ENCODE data around the gene RANBP3. TPM values are rescaled to one million over a fixed set of nuclear protein-coding genes. Genes with fewer than 3 reads are reported as not detected.
"Not testable (repeated sequence)": the region's sequence is repeated elsewhere in the genome, so short reads cannot be mapped to it uniquely, and the experiment has no call there.

Gene RANBP3
- polyA plus RNA-seq (2013, experiment 1 of 2; ENCODE audit: insufficient read length), result 54.9 TPM
- 46.2 TPM for polyA plus RNA-seq (2013, experiment 2 of 2; ENCODE audit: insufficient read length)

- peak; percentile 99 for DNase-seq
These were observed at the start of gene RANBP3 for GRCh38 chr19:5977785-5978605. Gene RANBP3, minus strand, starts transcription at chr19:5978140. Its CDS starts 58 bp downstream, at chr19:5978082.

DNA sequence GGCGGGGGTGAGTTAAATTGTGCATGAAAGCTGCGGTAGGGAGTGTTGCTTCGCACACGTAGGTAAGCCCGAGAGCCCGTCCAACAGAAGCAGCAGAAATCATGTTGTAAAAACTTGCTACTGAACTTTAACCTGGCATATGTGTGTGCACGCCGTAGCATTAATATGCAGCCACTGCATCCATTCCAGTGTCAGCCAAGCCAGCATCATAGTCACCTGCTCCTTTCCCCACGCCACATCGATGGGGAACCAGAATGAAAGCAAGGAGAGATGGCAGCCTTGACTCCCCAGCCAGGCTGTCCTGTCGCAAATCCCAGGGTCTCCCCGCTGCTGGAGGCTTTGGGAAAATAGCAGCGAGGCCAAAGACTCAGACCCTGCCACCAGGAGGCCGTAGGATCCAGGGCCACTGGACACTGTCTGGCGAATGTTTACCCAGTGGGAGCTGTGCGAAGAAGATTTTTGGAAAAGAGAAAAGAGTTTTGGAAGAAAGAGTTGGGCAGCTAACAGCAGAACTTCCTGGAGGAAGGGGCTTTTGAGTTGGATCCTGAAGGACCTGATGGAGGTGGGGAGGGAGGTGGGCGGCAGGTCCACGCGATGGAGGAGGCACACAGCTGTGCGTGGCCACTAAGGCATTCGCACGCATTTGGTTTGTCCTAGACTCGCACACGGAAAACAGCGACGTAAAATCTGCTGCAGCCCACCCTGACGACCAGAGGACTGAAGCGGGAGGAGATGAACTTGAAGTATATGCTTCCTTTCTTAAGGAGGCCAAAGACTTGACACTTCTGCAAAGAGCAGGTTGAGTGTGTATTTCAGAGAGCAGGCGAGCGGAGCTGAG is 48.7 kb upstream of the RANBP3 start:
- DNase-seq, result no peak

DNA sequence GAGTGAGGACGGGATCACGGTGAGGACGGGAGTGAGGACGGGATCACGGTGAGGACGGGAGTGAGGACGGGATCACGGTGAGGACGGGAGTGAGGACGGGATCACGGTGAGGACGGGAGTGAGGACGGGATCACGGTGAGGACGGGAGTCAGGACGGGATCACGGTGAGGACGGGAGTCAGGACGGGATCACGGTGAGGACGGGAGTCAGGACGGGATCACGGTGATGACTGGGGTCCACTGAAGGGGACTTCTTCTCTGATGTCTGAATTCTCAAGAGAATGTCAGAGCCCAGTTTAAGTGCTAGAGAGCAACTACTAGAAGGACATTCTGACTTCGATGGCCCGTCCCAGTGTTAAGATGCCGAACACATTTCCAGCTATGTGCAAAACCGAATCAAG is 46.8 kb upstream of the RANBP3 start:
- DNase-seq, result not testable (repeated sequence)

DNA sequence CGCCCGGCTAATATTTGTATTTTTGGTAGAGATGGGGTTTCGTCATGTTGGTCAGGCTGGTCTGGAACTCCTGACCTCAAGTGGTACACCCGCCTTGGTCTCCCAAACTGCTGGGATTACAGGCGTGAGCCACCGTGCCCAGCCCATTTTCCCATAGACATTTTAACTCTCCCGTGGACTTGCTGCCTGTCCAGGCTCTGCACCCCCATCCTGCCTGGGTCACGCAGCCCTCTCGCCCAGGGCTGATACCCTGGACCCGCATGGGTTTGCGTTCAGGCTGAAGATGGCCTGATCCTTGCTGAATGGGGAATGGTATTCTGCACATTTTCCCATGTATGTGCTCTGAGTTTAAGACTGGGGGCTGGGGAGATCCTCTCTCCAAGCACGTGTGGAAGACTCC is 46.0 kb upstream of the RANBP3 start:
- DNase-seq, result no peak

- peak; percentile 51 for DNase-seq
These were observed 45.2 kb upstream of the RANBP3 start for GRCh38 chr19:6023085-6023682.

GRCh38 chr19:6022570-6023064 is 44.7 kb upstream of the RANBP3 start:
- DNase-seq, result no peak

GRCh38 chr19:6021878-6022569 is 44.1 kb upstream of the RANBP3 start:
- DNase-seq, result peak; percentile 78

DNA sequence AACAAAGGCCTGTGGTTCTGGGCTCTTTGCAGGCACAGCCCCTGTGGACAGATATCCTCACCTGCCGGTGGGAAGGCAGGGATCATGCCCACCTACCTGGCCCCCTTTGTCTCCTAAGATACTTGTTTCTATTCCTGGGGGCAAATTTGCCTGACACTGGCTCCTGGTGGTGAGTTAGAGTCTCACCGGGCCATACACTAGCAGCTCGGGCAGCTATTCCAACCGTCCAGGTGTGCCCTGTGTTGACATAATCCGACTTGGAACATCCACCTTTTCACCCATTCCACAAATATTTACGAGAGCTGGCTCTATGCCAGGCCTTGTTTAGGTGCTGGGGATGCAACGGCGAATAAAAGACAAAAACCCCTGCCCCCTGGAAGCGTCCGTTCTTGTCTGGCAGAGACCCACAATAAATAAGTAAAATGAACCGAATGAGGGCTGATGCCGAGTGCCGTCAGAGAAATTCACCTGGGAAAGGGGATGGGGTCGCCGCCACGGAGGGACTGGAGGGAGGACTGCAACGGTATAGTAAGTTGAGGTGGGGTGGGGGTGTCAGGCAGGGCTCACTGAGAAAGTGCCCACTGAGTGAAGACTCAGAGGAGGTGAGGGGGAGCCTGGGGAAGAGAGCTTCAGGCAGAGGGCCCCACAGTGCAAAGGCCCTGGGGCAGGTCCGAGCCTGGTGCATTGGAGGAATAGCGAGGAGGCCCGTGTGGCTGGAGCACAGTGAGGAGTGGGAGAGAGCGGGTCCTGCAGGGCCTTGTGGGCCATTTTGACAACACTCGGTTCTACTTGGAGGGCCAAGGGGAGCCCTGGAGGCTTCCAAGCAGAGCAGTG is 43.2 kb upstream of the RANBP3 start:
- no peak for DNase-seq

DNA sequence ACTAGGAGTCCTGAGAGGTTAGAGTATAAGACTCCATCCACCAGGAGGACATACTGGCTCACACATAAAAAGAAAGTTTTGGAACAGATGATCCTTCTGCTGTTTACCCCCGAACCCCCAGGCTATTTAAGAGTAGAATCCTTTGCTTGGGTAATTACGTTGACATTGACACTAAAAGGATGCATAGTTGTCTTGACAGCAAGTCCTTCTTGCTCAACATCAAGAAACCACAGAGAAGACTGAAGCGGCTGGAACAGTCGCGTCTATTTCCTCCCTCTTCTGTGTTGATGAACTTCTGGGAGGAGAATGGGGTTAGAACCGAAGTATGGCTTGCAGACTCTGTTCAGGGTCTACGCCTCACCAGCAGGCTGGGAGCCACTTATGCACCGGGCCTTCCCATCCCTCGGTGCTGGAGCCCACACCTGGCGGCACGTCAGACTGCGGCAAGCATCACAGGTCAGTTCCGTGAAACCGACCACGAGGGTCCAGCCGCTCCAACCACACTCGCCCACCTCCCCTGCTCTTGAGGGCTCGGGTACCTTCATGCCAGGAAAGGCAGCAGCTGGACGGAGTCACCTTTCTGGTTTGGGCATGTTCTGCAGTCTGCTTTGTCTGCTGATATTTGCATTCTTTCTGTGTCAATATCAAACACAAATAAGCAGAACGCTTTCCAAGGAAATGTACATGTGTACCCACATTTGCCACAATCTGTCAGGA is 42.4 kb upstream of the RANBP3 start:
- DNase-seq, result no peak

DNA sequence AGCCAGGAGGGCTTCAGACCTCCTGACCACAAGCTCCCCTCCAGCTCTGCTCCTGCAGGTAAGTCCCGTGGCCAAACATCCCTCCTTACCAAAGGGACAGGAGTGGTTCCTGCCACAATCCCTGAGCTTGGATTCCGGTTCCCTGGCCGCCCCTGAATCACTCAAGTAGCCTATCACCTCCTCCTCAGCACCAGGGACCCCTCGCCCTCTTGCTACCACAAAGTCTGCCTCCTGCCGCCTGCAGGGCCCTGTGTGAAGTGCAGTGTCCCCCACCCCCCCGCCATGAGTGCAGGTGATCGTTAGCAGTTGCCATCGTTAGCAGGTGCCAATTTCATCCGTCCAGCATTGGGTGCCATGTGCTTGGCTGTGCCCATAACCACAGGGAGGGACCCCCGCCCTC is 40.8 kb upstream of the RANBP3 start:
- DNase-seq, result no peak

DNA sequence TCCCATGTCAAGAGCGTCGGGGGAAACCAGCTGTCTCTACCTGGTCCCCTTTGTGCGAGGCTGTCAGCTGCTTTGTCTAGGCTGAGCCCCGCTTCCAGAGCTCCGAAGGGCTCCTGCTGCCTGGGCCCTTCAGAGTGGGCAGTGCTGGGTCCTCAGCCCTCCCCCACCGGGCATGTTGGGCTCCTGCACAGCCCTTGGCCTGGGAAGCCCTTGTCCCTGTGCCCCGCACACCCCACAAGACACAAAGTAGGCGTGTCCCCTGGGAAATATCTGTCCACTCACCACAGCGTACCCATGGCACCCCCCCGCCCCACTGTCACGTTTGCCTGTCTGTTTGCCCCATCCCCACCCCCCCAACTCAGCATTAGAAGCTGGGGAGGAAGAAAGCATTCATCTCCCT is 39.6 kb upstream of the RANBP3 start:
- no peak for DNase-seq

DNA sequence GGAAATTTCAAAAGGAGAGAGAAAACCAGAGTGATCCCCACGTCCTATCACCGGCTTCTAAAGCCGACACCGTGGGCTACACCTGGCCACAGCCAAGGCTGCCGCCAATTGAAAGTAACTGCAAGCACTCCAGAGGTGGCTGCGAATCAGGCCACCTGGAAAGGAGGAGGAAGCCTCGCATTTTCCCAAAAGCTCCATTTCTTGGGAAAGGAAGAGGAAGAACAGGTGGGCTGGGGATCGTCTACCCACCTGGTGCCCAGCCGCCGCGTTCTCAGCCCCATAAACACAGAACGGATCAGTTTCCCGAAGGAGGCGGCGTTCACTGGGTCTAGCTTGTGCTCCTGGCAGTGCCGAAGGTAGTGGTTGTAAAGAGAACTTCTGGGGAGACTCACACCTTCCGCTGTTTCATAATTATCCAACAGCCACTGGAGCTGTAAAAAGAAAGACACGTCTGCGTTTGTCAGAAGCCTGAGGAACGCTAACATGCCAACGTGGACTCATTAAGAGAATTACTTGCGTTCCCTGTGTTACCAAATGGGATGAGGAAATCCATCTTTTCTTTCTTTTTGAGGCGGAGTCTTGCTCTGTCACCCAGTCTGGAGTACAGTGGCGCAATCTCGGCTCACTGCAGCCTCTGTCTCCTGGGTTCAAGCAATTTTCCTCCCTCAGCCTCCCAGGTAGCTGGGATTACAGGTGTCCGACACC is 38.1 kb upstream of the RANBP3 start:
- DNase-seq, result no peak

DNA sequence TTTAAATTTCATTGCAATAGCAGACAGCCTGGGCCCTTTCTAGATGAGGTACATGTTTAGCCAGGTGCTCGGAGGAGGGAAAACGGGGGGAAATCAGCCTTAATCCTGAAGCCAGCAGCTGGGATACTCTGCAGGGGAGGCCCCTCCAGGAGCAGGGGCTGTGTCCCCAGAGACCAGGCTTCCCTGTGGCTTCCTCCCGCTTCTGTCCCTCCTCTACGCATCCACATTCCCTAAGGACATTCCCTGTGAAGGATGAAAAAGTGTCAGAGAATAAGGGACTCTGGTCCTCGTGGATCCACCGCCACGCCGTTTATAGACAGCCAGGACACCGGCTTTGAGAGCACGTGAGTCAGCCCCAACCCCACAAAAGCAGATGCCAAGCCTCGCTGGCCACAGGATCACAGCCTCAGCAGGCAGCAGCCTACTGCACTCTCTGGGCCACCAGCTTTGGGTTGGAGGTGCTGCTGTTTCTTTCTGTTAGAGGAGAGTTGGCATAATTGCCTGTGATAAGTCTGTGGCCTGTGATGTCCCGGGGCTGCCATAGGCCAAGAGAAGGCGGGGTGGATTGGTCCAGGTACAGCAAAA is 36.7 kb upstream of the RANBP3 start:
- DNase-seq, result no peak

GRCh38 chr19:6012426-6013170 is 34.7 kb upstream of the RANBP3 start:
- DNase-seq, result no peak

- DNase-seq, result peak; percentile 16
These were observed 33.9 kb upstream of the RANBP3 start for GRCh38 chr19:6011794-6012193.

DNA sequence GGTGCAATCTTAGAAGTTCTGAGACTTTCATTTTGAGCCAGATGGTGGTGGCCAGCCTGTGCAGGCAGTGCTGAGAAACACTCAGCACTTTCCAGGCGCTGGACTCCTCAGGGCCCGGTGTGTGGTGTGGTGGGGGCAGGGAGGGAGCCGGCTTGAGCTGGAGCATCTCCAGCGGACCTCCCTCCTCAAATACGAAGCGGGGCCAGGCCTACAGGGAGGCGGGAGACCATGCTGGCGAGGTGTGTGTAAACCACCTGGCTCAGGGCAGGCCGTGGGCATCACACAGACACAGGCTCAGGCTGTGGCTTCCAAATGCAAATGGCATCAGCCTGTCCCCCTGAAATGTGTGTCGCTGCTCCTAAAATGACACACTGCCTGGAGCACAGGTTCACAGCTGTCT is 33.3 kb upstream of the RANBP3 start:
- DNase-seq, result no peak

DNA sequence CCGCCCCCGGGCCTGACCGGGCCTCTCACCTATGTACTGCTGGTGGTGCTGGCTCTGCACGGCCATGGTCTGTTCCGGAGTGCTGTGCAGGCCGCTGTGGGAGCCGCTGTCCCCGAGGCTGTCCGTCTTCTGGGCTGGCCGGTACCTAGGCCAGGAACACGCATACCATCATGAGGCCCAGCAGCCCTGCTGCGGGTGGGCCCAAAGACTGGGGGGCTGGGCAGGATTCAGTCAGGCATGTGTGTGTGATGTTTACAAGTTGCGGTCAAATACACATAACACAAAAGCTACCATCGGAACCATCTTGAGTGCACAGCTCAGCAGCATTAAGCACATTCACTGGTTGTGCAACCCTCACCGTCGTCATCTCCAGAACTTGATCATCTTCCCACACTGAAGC is 32.2 kb upstream of the RANBP3 start:
- no peak for DNase-seq

- no peak for DNase-seq
These were observed 29.9 kb upstream of the RANBP3 start for GRCh38 chr19:6007866-6008265.

DNA sequence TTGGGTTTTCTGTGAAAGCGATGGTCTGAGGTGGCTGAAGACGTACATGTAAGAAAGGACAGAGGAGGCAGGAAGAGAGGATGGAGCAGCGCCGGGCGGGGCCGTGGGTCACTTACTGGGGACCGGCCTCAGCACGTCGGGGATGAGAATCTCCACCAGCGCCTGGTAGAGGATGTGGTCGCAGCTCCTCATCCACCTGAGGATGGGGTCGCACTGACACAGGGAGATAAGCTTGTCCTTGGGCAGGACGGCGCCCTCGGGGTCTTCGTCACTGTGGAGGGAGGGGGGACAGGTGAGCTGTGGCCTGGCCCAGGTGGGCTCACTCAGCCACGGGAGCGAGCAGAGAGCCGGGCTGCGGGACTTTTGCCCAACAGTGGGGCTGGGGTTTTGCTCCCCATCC is 29.0 kb upstream of the RANBP3 start:
- DNase-seq, result no peak
